ENCODE results near the gene TMPRSS12.

GRCh38 chr12:50841716-50842531, 802 bp upstream of the TMPRSS12 start:
- TF ChIP-seq CTCF (conservative IDR thresholded peaks at IDR 0.05; ENCODE audit: low read length) (no peak), EZH2phosphoT487 (IDR thresholded peaks at IDR 0.05; ENCODE audit: borderline replicate concordance, low read depth, low read length) (no peak)

Measured in OCI-LY7 (cell line).